ENCODE measurements around the gene CASKIN2. TPM values are rescaled to one million over a fixed set of nuclear protein-coding genes. Genes with fewer than 3 reads are reported as not detected.
A peak's percentile ranks its signal among the peaks of the same experiment; 100 is the strongest.

The CASKIN2 gene
- total and polyA plus RNA-seq, 2 donors = 1.0 to 5.4 TPM

DNA sequence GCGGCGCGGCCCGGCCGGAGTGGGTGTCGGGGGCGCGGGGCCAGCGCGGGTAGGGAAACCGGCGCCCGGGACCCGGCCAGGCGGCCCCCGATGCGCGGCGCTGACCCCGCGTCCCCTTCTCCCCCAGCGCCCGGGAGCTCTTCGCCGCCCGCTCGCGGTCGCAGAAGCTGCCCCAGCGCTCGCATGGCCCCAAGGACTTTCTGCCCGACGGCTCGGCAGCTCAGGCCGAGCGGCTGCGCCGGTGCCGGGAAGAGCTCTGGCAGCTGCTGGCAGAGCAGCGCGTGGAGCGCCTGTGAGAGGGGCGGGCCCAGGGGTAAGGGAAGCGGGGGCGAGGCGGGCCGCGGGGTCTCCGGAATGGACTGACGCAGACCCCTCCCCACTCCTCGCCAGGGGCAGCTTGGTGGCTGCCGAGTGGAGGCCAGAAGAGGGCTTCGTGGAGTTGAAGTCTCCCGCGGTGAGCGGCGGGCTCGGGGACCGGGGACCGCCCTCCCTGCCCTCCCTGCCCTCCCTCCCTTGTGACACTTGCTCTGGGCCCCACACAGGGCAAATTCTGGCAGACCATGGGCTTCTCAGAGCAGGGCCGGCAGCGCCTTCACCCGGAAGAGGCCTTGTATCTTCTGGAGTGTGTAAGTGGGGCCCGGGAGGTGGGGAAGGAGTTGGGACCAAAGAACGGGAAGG is 1.4 kb upstream of the CASKIN2 start:
- H3K9me3 ChIP-seq (ENCODE audit: control insufficient read depth in 2 of 2, insufficient read depth in 1 of 2, low read length in 1 of 2) = no peaks in the 10 kb centered on the region
- peak overlapping the region in 1 of 2 donors; percentile 78 for H3K27ac ChIP-seq (ENCODE audit: low read depth in 1 of 2, low read length in 1 of 2)
- peaks cover 27 to 40% of the 10 kb centered on the region in 2 donors for H3K4me1 ChIP-seq (ENCODE audit: control insufficient read depth in 2 of 2, insufficient read depth in 2 of 2, low read length in 2 of 2)
- peaks cover 13 to 15% of the 10 kb centered on the region in 2 donors for H3K36me3 ChIP-seq (ENCODE audit: control insufficient read depth in 2 of 2, insufficient read depth in 2 of 2, low read length in 1 of 2)
- DNase-seq (ENCODE audit: low read depth in 6 of 9, low spot score in 9 of 9) = peak in 2 of 9 donors; percentile 48
- H3K4me3 ChIP-seq (ENCODE audit: low read length in 2 of 2) = peak overlapping the region; percentile 60 to 93
- WGBS = under 1% methylated on average over 65 of the region's 65 CpGs
- peaks cover 6 to 27% of the 10 kb centered on the region in 2 donors for H3K27me3 ChIP-seq (ENCODE audit: control insufficient read depth in 2 of 2, insufficient read depth in 1 of 2, low read length in 1 of 2)

DNA sequence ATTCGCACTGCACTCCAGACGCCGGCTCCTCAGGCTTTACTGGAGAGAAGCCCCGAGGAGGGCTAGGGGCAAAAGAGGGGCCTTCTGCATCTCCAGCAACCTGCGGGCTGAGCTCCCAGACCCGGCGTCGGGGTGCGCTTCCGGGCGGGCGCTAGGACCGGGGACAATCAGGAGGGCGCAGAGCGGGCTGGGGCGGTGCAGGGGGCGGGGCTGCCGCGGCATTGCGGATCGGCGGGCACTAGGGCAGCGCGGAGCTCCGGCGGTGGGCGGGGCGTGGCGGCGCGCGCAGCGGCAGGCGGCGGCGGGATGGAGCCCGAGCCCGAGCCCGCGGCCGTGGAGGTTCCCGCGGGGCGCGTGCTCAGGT is 900 bp upstream of the CASKIN2 start, which contains the start of gene TSEN54:
Gene TSEN54 (plus strand): TSS at position 274 of the 364 bp plus-strand sequence. CDS start 33 bp downstream, at position 307.
- H3K27me3 ChIP-seq (ENCODE audit: control insufficient read depth in 2 of 2, insufficient read depth in 1 of 2, low read length in 1 of 2) = peaks cover 6 to 27% of the 10 kb centered on the region in 2 donors
- peak within 1 kb of the TSS; percentile 53 to 78 for H3K27ac ChIP-seq (ENCODE audit: low read depth in 1 of 2, low read length in 1 of 2)
- H3K36me3 ChIP-seq (ENCODE audit: control insufficient read depth in 2 of 2, insufficient read depth in 2 of 2, low read length in 1 of 2) = peaks cover 8 to 10% of the 10 kb centered on the region in 2 donors
- DNase-seq (ENCODE audit: low read depth in 6 of 9, low spot score in 9 of 9) = peak; percentile 68 to 96 (median 90)
- under 1% methylated on average over 45 of the region's 45 CpGs for WGBS
- no peaks in the 10 kb centered on the region for H3K9me3 ChIP-seq (ENCODE audit: control insufficient read depth in 2 of 2, insufficient read depth in 1 of 2, low read length in 1 of 2)
- peaks cover 27 to 40% of the 10 kb centered on the region in 2 donors for H3K4me1 ChIP-seq (ENCODE audit: control insufficient read depth in 2 of 2, insufficient read depth in 2 of 2, low read length in 2 of 2)
- H3K4me3 ChIP-seq (ENCODE audit: low read length in 2 of 2) = peak within 1 kb of the TSS; percentile 60 to 93

DNA sequence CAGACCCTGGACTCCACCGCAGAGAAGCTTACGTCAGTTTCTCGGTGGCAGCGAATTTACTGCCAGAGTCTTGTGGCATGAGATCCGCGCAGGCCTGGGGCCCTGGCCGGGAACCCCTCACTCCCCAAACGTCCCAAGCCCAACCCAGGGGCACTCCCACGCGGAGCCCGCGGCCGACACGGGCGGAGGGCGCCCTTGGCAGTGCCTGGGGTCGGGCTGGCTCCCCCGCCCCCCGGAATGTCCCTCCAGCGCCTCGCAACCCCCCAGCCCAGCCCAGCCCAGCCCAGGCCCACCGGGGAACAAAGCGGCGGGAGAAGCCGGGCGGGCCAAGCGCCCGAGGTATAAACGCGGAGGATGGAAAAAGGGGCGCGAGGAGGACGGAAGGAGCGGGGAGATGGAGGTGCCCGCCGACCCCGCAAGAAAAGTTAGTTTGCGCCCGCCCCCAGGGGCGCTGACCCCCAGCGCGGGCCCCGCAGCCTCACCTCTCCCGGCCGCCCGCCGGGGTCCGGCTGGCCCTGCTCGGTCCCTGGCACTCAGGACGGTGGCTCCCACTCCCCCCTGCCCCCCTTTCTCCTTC is 330 bp downstream of the CASKIN2 start:
- DNase-seq (ENCODE audit: low read depth in 6 of 9, low spot score in 9 of 9) = no peak
- H3K4me1 ChIP-seq (ENCODE audit: control insufficient read depth in 2 of 2, insufficient read depth in 2 of 2, low read length in 2 of 2) = peaks cover 27 to 40% of the 10 kb centered on the region in 2 donors

DNA sequence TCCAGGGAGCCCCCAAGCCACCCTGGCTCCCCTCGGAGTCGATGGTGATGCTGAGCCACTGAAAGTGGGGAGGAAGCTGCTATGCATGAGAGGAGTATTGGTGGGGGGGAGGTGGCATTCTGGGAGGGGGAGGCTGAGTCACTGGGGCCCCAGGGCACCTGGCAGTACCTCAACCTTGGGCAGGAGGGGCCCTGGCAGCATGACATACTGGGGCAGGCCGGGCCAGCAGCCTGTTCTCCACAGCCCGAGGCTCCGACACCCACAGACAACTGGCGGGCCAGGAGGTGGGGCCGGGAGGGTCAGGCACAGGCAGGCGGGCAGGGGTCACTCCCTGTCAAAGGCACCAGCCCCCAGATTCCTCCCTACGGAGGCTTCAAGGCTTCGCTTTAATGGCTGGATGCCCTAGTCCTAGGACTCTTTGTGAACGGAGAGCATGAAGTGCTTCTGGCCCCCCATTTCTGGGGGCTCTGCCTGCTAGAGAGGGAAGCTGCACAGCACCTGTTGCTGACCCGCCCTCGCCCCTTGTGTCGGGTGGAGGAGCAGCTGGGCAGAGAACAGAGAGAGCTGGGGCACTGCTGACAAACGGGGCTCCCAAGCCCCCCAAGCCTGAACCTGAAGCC is 928 bp downstream of the CASKIN2 start:
- Histone ChIP-seq H3K27me3 (ENCODE audit: control insufficient read depth in 2 of 2, insufficient read depth in 1 of 2, low read length in 1 of 2) (peaks cover 6 to 27% of the 10 kb centered on the region in 2 donors), H3K27ac (ENCODE audit: low read depth in 1 of 2, low read length in 1 of 2) (no peak overlapping the region), H3K4me1 (ENCODE audit: control insufficient read depth in 2 of 2, insufficient read depth in 2 of 2, low read length in 2 of 2) (peaks cover 27 to 40% of the 10 kb centered on the region in 2 donors), H3K36me3 (ENCODE audit: control insufficient read depth in 2 of 2, insufficient read depth in 2 of 2, low read length in 1 of 2) (peaks cover 0 to 5% of the 10 kb centered on the region in 2 donors), H3K9me3 (ENCODE audit: control insufficient read depth in 2 of 2, insufficient read depth in 1 of 2, low read length in 1 of 2) (no peaks in the 10 kb centered on the region), H3K4me3 (ENCODE audit: low read length in 2 of 2) (peak overlapping the region; percentile 59 to 93)
- DNase-seq (ENCODE audit: low read depth in 6 of 9, low spot score in 9 of 9) = no peak
- WGBS = 62% methylated on average over 15 of the region's 15 CpGs

More for the DNA sequence above, 330 bp downstream of the CASKIN2 start:
- Histone ChIP-seq H3K36me3 (ENCODE audit: control insufficient read depth in 2 of 2, insufficient read depth in 2 of 2, low read length in 1 of 2) (peaks cover 3 to 5% of the 10 kb centered on the region in 2 donors), H3K9me3 (ENCODE audit: control insufficient read depth in 2 of 2, insufficient read depth in 1 of 2, low read length in 1 of 2) (no peaks in the 10 kb centered on the region), H3K27me3 (ENCODE audit: control insufficient read depth in 2 of 2, insufficient read depth in 1 of 2, low read length in 1 of 2) (peaks cover 6 to 27% of the 10 kb centered on the region in 2 donors), H3K4me3 (ENCODE audit: low read length in 2 of 2) (peak overlapping the region; percentile 59 to 93), H3K27ac (ENCODE audit: low read depth in 1 of 2, low read length in 1 of 2) (no peak overlapping the region)
- WGBS = 1% methylated on average over 50 of the region's 50 CpGs

DNA sequence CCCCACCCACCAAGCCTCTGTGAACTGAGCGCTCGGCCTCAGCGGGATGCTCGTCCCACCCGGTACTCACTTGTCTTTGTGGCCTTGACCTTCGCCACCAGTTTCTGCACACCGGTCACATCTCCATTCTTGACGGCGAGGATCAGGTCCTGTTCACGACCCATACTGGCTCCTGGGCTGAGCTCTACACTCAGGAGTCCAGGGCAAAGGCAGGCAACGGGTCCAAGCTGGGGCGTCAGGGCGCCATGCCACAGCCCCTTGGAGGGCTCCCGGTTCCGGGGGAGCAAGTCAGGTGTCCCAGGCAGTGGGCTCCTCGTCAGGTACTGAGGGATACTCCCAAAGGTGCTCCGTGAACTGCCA is 1.7 kb downstream of the CASKIN2 start:
- 97% methylated on average over 17 of the region's 17 CpGs for WGBS
- DNase-seq (ENCODE audit: low read depth in 6 of 9, low spot score in 9 of 9) = no peak
- Histone ChIP-seq H3K27me3 (ENCODE audit: control insufficient read depth in 2 of 2, insufficient read depth in 1 of 2, low read length in 1 of 2) (peaks cover 6 to 27% of the 10 kb centered on the region in 2 donors), H3K36me3 (ENCODE audit: control insufficient read depth in 2 of 2, insufficient read depth in 2 of 2, low read length in 1 of 2) (no peaks in the 10 kb centered on the region), H3K4me1 (ENCODE audit: control insufficient read depth in 2 of 2, insufficient read depth in 2 of 2, low read length in 2 of 2) (peaks cover 23 to 34% of the 10 kb centered on the region in 2 donors), H3K4me3 (ENCODE audit: low read length in 2 of 2) (no peak overlapping the region), H3K27ac (ENCODE audit: low read depth in 1 of 2, low read length in 1 of 2) (no peak overlapping the region), H3K9me3 (ENCODE audit: control insufficient read depth in 2 of 2, insufficient read depth in 1 of 2, low read length in 1 of 2) (no peaks in the 10 kb centered on the region)

DNA sequence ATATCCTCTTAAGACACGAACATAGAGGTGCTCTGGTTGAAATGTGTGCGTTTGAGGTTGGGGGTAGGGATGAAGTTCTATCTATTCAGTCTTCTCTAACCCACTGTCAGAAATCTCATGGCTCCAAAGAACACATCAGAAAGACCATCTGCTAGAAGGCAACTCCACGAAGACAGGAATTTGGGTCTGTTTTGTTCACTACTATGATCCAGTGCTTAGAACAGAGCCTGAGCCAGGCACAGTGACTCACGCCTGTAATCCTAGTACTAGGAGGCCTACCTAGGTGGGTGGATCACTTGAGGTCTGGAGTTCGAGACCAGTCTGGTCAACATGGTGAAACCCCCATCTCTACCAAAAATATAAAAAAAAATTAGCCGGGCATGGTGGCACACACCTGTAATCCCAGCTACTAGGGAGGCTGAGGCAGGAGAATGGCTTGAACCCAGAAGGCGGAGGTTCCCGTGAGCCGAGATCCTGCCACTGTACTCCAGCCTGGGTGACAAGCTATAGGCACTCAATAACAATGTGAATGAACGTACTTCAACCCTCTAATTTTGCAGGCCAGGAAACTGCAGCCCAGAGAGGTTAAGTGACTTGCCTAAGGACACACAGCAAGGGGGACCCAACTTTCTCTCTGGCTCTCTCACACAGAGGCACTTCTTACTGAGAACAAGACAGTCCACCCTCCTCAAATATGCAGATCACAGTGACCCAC is 2.3 kb downstream of the CASKIN2 start:
- Histone ChIP-seq H3K27ac (ENCODE audit: low read depth in 1 of 2, low read length in 1 of 2) (no peak overlapping the region), H3K9me3 (ENCODE audit: control insufficient read depth in 2 of 2, insufficient read depth in 1 of 2, low read length in 1 of 2) (no peaks in the 10 kb centered on the region), H3K27me3 (ENCODE audit: control insufficient read depth in 2 of 2, insufficient read depth in 1 of 2, low read length in 1 of 2) (peaks cover 6 to 27% of the 10 kb centered on the region in 2 donors), H3K36me3 (ENCODE audit: control insufficient read depth in 2 of 2, insufficient read depth in 2 of 2, low read length in 1 of 2) (no peaks in the 10 kb centered on the region), H3K4me3 (ENCODE audit: low read length in 2 of 2) (no peak overlapping the region), H3K4me1 (ENCODE audit: control insufficient read depth in 2 of 2, insufficient read depth in 2 of 2, low read length in 2 of 2) (peaks cover 18 to 29% of the 10 kb centered on the region in 2 donors)
- 86% methylated on average over 10 of the region's 10 CpGs for WGBS
- no peak for DNase-seq (ENCODE audit: low read depth in 6 of 9, low spot score in 9 of 9)

DNA sequence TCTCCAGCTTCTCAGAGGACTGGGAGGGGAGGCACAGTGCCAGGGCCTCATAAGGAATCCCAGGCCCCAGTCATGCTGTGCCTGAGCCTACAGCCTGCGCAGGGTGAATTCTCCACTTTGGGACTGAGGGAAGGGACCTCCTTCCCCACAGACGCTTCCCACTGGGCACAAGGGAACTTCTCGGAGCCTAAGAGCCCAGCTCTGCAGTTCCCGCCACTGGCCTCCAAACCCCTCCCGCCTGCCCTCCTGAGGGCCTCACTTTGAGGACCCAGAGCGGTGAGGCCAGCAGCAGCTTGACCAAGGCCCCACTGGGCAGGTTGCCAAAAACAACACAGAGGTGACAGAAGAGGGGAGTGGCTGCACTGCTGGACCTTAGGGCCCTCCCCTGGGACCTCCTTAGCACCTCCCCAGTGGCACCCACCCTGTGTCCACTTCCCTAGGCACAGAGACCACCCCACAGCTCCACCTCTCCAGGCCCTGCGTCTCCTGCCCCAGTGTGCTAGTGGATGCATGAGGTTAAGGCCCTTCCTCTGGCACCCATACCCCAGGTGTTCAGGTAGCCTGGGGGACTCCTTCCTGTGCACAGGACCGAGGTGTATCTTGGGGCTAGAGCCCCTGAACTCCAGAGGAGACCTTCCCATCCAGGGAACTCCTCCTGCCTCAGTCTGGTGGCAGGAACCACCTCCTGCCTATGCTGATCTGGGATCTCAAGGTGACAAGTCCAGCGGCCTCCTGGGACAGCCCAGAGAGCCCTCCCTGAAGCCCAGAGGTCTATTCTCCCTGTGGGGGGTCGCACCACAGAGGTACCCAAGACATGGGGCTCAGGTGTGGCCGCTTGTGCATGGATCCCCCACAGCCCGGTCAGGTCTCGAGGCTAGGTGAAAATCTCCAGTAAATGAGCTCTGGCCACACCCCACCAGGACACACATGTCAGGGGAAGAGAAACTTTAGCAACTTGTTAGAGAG is 3.4 kb downstream of the CASKIN2 start:
- no peak overlapping the region for H3K27ac ChIP-seq (ENCODE audit: low read depth in 1 of 2, low read length in 1 of 2)
- H3K9me3 ChIP-seq (ENCODE audit: control insufficient read depth in 2 of 2, insufficient read depth in 1 of 2, low read length in 1 of 2) = no peaks in the 10 kb centered on the region
- peaks cover 6 to 23% of the 10 kb centered on the region in 2 donors for H3K27me3 ChIP-seq (ENCODE audit: control insufficient read depth in 2 of 2, insufficient read depth in 1 of 2, low read length in 1 of 2)
- H3K4me3 ChIP-seq (ENCODE audit: low read length in 2 of 2) = no peak overlapping the region
- no peak for DNase-seq (ENCODE audit: low read depth in 6 of 9, low spot score in 9 of 9)
- H3K36me3 ChIP-seq (ENCODE audit: control insufficient read depth in 2 of 2, insufficient read depth in 2 of 2, low read length in 1 of 2) = no peaks in the 10 kb centered on the region
- H3K4me1 ChIP-seq (ENCODE audit: control insufficient read depth in 2 of 2, insufficient read depth in 2 of 2, low read length in 2 of 2) = peaks cover 6 to 17% of the 10 kb centered on the region in 2 donors
- 89% methylated on average over 13 of the region's 13 CpGs for WGBS

DNA sequence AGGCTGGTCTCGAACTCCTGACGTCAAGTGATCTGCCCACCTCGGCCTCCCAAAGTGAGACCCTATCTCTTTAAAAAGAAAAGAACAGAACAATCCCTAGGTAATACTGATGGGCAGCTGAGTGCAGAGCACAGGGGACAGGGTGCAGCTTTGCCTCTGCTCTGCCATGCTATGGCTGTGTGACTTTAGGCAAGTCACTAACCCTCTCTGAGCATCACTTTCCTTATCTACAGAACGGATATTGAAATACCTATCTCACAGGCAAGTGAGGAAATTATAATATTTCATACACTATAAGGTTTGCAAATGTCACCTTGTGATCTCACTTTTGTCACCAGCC is 4.1 kb downstream of the CASKIN2 start:
- Histone ChIP-seq H3K4me1 (ENCODE audit: control insufficient read depth in 2 of 2, insufficient read depth in 2 of 2, low read length in 2 of 2) (peaks cover 5 to 16% of the 10 kb centered on the region in 2 donors), H3K27ac (ENCODE audit: low read depth in 1 of 2, low read length in 1 of 2) (no peak overlapping the region)
- 98% methylated on average over 4 of the region's 4 CpGs for WGBS

More for the DNA sequence above, 4.1 kb downstream of the CASKIN2 start:
- peaks cover 6 to 21% of the 10 kb centered on the region in 2 donors for H3K27me3 ChIP-seq (ENCODE audit: control insufficient read depth in 2 of 2, insufficient read depth in 1 of 2, low read length in 1 of 2)
- no peak overlapping the region for H3K4me3 ChIP-seq (ENCODE audit: low read length in 2 of 2)
- DNase-seq (ENCODE audit: low read depth in 6 of 9, low spot score in 9 of 9) = no peak
- H3K36me3 ChIP-seq (ENCODE audit: control insufficient read depth in 2 of 2, insufficient read depth in 2 of 2, low read length in 1 of 2) = no peaks in the 10 kb centered on the region
- no peaks in the 10 kb centered on the region for H3K9me3 ChIP-seq (ENCODE audit: control insufficient read depth in 2 of 2, insufficient read depth in 1 of 2, low read length in 1 of 2)

Data from thymus (tissue), 11 donors.